Esophagus muscularis mucosa (tissue), 4 donors: ENCODE data around the gene TEDC1. TPM values are rescaled to one million over a fixed set of nuclear protein-coding genes. Genes with fewer than 3 reads are reported as not detected.

ENCODE experiments used
- DNase-seq: peaks from one replicate; pipeline ENCODE4 v3.0.0-alpha.2; 2017; ENCODE audit errors: extremely low spot score
- H3K27ac ChIP-seq, 4 donors: fragments of 200-600 bp; sonication (generic); replicated peaks in 1 of 4; 1 replicate in 3 of 4; 2 replicates in 1 of 4; pipeline ENCODE4 v1.5.1; 2016 to 2019; ENCODE audit warnings: mild to moderate bottlenecking in 1 of 4
- H3K27me3 ChIP-seq, 4 donors: fragments of 200-600 bp; sonication (generic); one replicate each; pipeline versions ENCODE4 v1.5.1 to v1.6.0; 2016 to 2019
- H3K36me3 ChIP-seq, 4 donors: fragments of 200-600 bp; sonication (generic); one replicate each; pipeline ENCODE4 v1.5.1; 2016 to 2019
- H3K4me1 ChIP-seq, 4 donors: fragments of 200-600 bp; sonication (generic); one replicate each; pipeline ENCODE4 v1.5.1; 2016 to 2019
- H3K4me3 ChIP-seq, 4 donors: fragments of 200-600 bp; sonication (generic); 1 replicate in 2 of 4; 2 replicates in 2 of 4; pipeline ENCODE4 v1.5.1; 2016 to 2019; ENCODE audit warnings: mild to moderate bottlenecking in 4 of 4, moderate library complexity in 1 of 4
- H3K9me3 ChIP-seq, 4 donors: fragments of 200-600 bp; sonication (generic); 1 replicate in 3 of 4; 2 replicates in 1 of 4; pipeline ENCODE4 v1.5.1; 2016 to 2019
- CTCF ChIP-seq, 3 experiments: fragments of 200-600 bp in 2 of 3; fragments of 450-650 bp in 1 of 3; sonication (generic) in 2 of 3; IDR thresholded peaks; one replicate each; pipeline ENCODE4 v1.5.1; 2017 to 2019; ENCODE audit warnings: antibody characterized with exemption in 3 of 3, mild to moderate bottlenecking in 2 of 3, moderate library complexity in 1 of 3
- EP300 ChIP-seq: sonication (generic); formaldehyde crosslinking; IDR thresholded peaks from one replicate; pipeline ENCODE4 v1.6.1; 2017; ENCODE audit warnings: antibody characterized with exemption
- POLR2A ChIP-seq: fragments of 450-650 bp; IDR thresholded peaks from one replicate; pipeline ENCODE4 v1.6.1; 2017; ENCODE audit warnings: antibody characterized with exemption, moderate library complexity, mild to moderate bottlenecking, low read depth
- POLR2AphosphoS5 ChIP-seq, 2 donors: sonication (generic); formaldehyde crosslinking; IDR thresholded peaks; one replicate each; pipeline ENCODE4 v1.6.1; 2017; ENCODE audit warnings: antibody characterized with exemption in 2 of 2
- WGBS: methylation state at CpG from one replicate; pipeline ENCODE4 v1.1.5; 2018; 5-methylcytosine and 5-hydroxymethylcytosine counted together
- intact Hi-C: fragments of 100-400 bp; cut with DNase I; formaldehyde crosslinking; loops from one replicate; pipeline ENCODE4 v1.15.1; 2023
- total RNA-seq, 4 donors: library from RNA; depleted of rRNA; stranded (reverse); fragments of >200 nt; gene quantifications; one replicate each; pipeline versions ENCODE4 v1.1.0 to v1.2.1, GENCODE V29; 2016

Gene TEDC1
- total RNA-seq, 4 donors from 2014 or later: 3.8 to 6.6 (median 4.7) TPM

GRCh38 chr14:105452963-105453362 lies 38.1 kb upstream of the TEDC1 start:
- H3K36me3 ChIP-seq: peaks cover 47 to 85% (median 74%) of the 10 kb centered on the region in 4 donors
- no peak overlapping the region for H3K27ac ChIP-seq
- intact Hi-C loops: loop anchor here (5.0 kb wide), 1 partner anchor 81 kb away; no protein-coding TSS in a partner anchor
- 92% methylated on average over 13 of the region's 14 CpGs for WGBS
- H3K9me3 ChIP-seq: no peaks in the 10 kb centered on the region
- H3K4me1 ChIP-seq: peaks cover 14 to 20% (median 18%) of the 10 kb centered on the region in 4 donors
- H3K27me3 ChIP-seq: no peaks in the 10 kb centered on the region
- DNase-seq: no peak
- no peak overlapping the region for H3K4me3 ChIP-seq
- TF ChIP-seq CTCF (IDR thresholded peaks at IDR 0.05) (no peak), EP300 (no peak), POLR2A (no peak), POLR2AphosphoS5 (IDR thresholded peaks at IDR 0.05) (no peak)

DNA sequence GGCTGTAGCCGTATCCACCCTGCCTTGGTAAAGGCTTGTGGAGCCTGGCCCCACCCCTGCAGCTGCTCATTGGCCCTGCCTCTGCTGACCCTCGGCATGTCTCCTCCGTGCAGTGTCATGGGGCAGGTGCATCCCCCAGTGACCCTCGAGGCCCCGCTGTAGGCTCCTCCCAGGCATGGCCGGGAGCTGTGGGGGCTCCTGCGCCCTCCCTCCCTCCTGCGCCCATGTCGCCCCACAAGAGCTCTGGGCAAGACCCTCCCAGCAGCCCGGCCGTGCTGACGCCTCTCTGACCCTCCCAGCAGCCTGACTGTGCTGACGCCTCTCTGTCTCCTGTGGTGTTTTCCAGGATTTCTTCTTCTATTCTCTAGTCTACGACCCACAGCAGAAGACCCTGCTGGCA lies 37.2 kb upstream of the TEDC1 start:
- 80% methylated on average over 12 of the region's 14 CpGs for WGBS
- Histone ChIP-seq H3K9me3 (no peaks in the 10 kb centered on the region), H3K36me3 (peaks cover 49 to 94% (median 82%) of the 10 kb centered on the region in 4 donors), H3K4me3 (no peak overlapping the region), H3K4me1 (peaks cover 5 to 12% (median 9%) of the 10 kb centered on the region in 4 donors), H3K27me3 (no peaks in the 10 kb centered on the region), H3K27ac (no peak overlapping the region)
- TF ChIP-seq EP300 (no peak), POLR2A (no peak), POLR2AphosphoS5 (IDR thresholded peaks at IDR 0.05) (no peak), CTCF (IDR thresholded peaks at IDR 0.05) (no peak)
- intact Hi-C loops: loop anchor here (5.0 kb wide), 1 partner anchor 82 kb away; no protein-coding TSS in a partner anchor
- DNase-seq: no peak

- Histone ChIP-seq H3K36me3 (peaks cover 48 to 87% (median 80%) of the 10 kb centered on the region in 4 donors), H3K9me3 (no peaks in the 10 kb centered on the region)
- 92% methylated on average over 21 of the region's 22 CpGs for WGBS
Measured at GRCh38 chr14:105455086-105455640, 35.9 kb upstream of the TEDC1 start.

DNA sequence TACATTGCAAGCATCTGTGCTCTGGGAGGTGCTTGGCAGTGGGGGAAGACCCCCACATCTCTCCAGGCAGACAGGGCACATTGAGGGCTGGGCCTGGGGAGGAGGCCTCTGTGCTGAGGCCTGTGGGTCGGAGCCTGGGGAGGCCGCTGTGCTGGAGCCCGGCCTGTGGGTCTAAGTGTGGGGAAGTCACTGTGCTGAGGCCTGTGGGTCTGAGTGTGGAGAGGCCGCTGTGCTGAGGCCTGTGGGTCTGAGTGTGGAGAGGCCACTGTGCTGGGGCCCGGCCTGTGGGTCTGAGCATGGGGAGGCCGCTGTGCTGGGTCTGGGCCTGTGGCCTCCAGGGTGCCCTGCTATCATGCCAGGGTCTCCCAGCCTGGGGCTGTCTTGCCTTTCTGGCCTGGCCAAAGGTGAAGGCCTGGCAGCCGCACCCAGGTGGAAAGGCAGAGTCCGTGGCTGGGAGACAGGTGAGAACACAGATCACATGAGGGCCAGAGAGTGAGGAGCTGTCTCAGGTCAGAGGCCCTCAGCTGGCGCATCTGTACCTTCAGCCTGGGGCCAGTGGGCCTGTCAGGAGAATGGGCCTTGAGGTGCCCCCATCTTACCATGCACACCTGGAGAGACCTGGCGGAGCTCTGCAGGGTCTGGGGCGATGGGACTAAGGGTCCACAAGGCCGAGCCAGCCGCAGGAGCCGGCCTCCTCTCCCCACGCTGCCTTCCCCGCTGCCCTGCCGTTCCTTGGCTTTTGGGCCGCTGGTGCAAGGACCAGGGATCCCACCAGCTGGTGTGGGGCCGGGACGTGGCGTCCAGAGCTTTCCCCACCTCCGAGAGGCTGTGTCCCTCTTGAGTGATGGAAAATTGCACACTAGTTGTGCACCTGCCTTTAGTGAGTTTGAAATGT lies 35.0 kb upstream of the TEDC1 start:
- no peak overlapping the region for H3K27ac ChIP-seq
- intact Hi-C loops: no loop called here
- no peaks in the 10 kb centered on the region for H3K4me1 ChIP-seq
- H3K9me3 ChIP-seq: no peaks in the 10 kb centered on the region
- TF ChIP-seq CTCF (IDR thresholded peaks at IDR 0.05) (no peak), EP300 (no peak), POLR2AphosphoS5 (IDR thresholded peaks at IDR 0.05) (no peak), POLR2A (no peak)
- peaks cover 50 to 87% (median 80%) of the 10 kb centered on the region in 4 donors for H3K36me3 ChIP-seq
- DNase-seq: no peak
- WGBS: 90% methylated on average over 2 of the region's 22 CpGs
- H3K4me3 ChIP-seq: no peak overlapping the region
- H3K27me3 ChIP-seq: no peaks in the 10 kb centered on the region

More at GRCh38 chr14:105455086-105455640, 35.9 kb upstream of the TEDC1 start:
- intact Hi-C loops: no loop called here
- Histone ChIP-seq H3K4me3 (no peak overlapping the region), H3K27me3 (no peaks in the 10 kb centered on the region), H3K27ac (no peak overlapping the region), H3K4me1 (no peaks in the 10 kb centered on the region)
- TF ChIP-seq EP300: no peak
- TF ChIP-seq POLR2AphosphoS5 (IDR thresholded peaks at IDR 0.05): no peak
- no peak for TF ChIP-seq POLR2A
- no peak for TF ChIP-seq CTCF (IDR thresholded peaks at IDR 0.05)
- DNase-seq: no peak
